GM19395 (cell line): ENCODE data around the gene TMSB10.
"Not testable (repeated sequence)": the region's sequence is repeated elsewhere in the genome, so short reads cannot be mapped to it uniquely, and the experiment has no call there.

ENCODE experiments used
- ATAC-seq: cut with Tn5 transposase; IDR thresholded peaks from one replicate; pipeline ENCODE4 v1.9.1; 2021; ENCODE audit warnings: mild to moderate bottlenecking, moderate library complexity; ENCODE audit not compliant: unreplicated experiment

TMSB10 gene

DNA sequence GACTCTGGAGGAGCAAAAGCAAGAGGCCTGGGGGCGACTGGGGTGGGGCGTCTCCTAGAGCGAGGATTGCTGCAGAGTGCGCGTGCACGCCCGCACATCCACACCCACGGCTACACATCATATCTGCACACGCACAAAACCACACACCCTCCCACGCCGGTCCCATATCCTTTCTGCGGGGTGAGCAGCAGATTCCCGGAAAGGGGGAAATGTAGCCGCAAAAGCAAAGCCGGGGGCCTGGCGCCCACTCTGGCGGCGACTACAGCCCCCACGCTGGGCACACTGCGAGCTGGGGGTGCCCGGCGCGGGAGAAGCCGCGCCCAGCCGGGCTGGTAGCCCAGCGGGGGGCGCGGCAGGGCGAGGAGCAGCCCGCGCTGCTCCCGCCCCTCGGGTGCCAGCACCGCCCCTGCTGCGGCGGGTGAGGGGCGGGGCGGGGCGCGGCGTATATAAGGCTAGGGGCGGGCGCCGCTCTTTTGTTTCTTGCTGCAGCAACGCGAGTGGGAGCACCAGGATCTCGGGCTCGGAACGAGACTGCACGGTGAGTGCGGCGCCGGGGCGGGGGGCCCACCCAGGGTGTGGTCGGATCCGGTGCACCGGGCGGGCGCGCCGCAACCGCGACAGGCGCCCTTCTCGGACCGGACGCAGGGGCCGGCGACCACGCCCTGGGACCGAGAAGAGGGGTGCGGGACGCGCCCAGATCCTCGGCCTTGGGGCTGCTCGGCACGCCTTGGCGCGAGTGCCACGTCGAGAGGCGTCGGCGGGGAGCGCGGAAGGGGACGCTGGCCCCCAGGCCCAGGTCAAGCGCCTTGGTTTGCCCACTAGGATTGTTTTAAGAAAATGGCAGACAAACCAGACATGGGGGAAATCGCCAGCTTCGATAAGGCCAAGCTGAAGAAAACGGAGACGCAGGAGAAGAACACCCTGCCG is at the start of gene TMSB10:
Gene TMSB10 (plus strand): TSS at position 476 of the 927 bp plus-strand sequence.
- peak; percentile 61 for ATAC-seq

DNA sequence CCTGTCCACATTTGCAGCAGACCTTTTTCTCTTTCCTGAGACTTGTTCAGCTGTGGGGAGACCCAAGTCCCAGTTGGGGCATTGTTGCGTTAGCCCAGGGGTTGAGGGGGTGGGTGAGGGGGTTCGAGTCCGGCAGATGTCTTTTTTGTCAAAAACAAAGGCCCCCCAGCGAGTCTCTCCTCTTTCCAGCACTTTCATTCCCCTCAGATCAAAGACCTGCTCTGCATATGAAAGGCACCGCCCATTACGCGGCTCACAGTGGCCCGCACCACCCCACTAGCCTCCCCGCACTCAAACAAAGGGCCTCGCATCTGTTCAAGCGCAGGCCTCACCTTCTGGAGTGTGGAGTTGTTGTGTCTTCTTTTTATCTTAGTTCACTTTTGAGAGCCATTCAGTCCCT is 49.7 kb upstream of the TMSB10 start:
- no peak for ATAC-seq

DNA sequence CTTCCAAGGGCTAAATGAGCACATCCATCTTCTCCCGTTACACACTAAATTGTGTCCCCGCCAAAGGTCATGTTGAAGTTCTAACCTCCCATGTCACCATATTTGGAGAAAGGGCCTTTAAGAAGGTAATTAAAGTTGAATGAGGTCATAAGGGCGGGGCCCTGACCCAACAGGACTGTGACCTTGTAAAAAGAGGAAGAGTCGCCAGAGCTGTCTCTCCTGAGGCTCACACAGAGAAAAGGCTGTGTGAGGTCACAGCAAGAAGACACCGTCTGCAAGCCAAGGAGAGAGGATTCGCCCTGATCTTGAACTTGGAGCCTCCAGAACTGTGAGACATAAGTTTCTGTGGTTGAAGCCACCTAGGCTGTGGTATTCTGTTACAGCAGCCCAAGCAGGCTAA is 48.7 kb upstream of the TMSB10 start:
- ATAC-seq, result peak; percentile 70

GRCh38 chr2:84857566-84857965 is 47.9 kb upstream of the TMSB10 start:
- ATAC-seq, result no peak

GRCh38 chr2:84858123-84858522 is 47.3 kb upstream of the TMSB10 start:
- no peak for ATAC-seq

DNA sequence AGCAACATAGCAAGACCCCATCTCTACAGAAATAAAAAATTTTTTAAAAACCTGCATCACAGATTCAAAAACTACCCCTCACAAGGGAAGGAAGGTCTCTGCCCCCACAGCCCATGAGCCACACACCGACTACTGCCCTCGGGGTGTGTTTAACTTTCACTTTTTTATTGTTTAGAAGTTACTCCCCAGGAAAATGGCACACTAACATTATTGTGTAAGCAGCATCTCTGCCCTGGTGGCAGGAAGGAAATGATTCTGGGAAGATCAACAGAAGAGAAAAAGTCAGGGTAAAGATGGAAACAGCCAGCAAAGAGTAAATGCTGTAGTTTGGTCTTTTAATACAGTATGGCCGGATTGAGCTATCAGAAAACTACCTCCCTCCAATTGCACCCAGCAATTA is 46.5 kb upstream of the TMSB10 start:
- ATAC-seq, result no peak

- no peak for ATAC-seq
Measured at GRCh38 chr2:84861539-84861938, 43.9 kb upstream of the TMSB10 start.

DNA sequence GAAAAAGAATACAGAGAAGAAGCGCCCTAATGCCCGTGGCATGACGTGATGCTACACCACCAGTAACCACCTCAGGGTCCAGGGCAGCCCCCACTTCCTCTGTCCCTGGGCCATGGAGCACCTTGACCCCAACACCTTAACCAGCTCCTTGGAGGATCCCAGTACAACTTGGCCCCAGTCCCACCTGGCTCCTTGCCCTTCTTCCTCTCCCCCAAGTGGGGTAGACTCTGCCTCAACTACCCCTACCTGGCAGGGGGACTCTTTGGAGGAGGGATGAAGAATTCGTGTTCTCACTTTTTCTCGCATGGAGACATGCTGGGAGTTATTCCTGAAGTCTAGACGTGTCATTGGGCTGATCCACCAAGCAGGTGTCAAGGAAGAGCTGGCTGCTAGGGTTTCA is 43.5 kb upstream of the TMSB10 start:
- ATAC-seq, result no peak

DNA sequence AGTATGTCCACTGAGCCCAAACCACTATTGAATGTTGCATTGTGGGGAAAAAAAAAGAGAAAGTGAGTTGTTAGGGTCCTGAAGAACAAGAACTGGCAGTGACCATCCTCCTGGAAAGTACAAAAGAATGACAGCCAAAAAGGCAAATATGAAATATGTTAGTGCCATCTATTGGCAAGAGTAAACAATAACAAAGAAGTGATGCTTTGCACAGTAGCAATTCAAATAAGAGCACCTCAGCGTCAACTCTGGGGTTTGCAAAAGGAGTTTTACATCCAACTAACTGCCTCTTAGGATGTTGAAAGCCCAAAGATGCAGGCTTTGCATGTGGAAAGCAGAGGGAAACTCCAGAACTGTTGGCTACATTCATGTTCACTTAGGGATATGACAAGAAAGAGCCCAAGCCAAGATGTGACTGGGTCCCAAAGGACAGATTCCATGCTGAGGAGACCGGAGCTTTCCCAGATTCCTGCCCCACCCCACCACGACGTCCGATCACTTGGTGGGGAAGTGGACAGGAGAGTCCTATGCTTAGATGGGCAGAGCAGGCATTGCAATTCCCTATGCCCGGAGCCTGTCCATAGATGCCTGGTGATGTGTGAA is 40.2 kb upstream of the TMSB10 start:
- ATAC-seq, result no peak

- ATAC-seq, result no peak
Measured at GRCh38 chr2:84866122-84866521, 39.3 kb upstream of the TMSB10 start.

DNA sequence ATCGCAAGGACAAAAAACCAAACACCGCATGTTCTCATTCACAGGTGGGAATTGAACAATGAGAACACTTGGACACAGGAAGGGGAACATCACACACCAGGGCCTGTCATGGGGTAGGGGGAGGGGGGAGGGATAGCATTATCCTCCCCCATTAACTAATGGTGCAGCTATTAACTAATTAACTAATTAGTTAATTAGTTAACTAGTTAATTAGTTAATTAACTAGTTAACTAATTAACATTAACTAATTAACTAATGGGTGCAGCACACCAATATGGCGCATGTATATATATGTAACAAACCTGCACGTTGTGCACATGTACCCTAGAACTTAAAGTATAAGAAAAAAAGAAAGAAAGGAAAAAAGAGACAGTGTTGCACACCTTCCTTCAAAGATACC is 37.1 kb upstream of the TMSB10 start:
- ATAC-seq, result not testable (repeated sequence)

DNA sequence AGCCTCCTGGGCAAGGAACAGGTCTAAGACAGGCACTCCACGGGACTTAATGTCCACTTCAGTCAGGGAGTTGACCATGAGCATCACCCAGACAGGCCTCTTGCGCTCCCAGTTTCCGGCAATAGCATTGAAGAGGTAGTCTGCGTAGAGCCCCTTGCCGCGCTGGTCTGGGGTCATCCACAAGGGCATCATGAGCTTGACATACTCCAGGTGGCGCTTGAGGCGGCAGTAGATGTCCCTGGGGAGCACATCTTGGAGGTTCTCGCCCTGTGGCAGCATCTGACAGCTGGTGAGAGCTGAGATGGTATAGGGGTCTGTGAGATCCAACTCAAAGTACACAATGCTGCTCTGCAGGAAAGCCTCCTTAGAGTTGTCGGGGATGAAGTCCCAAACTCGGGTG is 35.1 kb upstream of the TMSB10 start:
- ATAC-seq, result no peak

DNA sequence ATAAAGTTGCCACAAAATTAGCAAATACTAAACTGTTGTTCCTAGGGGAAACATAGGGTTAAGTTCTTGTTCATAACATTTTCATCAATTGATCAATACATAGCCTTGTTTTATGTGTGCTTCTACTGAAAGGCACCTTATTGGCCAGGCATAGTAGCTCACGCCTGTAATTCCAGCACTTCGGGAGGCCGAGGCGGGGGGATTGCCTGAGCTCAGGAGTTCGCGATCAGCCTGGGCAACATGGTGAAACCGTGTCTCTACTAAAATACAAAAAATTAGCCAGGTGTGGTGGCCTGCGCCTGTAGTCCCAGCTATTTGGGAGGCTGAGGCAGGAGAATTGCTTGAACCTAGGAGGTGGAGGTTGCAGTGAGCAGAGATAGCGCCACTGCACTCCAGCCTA is 32.8 kb upstream of the TMSB10 start:
- ATAC-seq, result not testable (repeated sequence)

GRCh38 chr2:84873350-84873749 is 32.1 kb upstream of the TMSB10 start:
- no peak for ATAC-seq

DNA sequence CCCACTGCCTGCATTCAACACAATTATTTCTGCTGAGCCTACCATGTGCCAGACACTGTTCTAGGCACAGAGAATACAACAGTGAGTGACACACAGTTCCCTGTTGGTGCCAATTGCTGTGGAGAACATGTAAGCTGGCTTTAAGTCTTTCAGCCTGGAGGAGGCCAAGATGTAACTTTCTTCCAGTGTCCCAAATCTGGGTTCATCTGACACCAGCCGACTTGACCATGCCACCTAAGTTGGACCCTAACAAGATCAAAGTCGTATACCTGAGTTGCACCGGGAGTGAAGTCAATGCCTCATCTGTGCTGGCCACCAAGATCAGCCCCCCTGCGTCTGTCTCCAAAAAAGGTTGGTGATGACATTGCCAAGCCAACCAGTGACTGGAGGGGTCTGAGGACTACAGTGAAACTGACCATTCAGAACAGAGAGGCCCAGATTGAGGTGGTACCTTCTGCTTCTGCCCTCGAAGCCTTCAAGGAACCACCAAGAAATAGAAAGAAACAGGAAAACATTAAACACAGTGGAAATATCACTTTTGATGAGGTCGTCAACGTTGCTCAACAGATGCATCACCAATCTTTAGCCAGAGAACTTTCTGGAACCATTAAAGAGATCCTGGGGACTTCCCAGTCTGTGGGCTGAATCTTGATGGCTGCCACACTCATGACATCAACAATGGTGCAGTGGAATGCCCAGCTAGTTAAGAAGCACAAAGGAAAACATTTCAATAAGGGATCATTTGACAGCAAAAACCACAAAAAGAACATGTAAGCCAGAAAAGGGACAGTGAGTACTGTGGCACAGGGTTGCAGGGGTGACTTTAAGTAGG is 30.9 kb upstream of the TMSB10 start:
- ATAC-seq, result no peak

- no peak for ATAC-seq
Measured at GRCh38 chr2:84875213-84875560, 30.3 kb upstream of the TMSB10 start.

DNA sequence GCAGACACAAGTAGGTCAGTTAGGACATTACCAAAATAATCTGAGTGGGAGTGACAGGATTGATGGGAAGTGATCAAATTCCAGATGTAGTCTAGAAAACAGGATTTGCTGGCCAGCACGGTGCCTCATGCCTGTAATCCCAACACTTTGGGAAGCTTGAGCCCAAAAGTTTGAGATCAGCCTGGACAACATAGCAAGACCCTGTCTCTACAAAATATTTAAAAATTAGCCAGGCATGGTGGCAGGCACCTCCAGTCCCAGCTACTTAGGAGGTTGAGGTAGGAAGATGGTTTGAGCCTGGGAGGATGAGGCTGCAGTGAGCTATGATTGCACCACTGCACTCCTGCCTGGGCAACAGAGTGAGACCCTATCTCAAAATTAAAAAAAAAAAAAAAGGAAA is 29.8 kb upstream of the TMSB10 start:
- not testable (repeated sequence) for ATAC-seq

GRCh38 chr2:84876369-84876768 is 29.1 kb upstream of the TMSB10 start:
- ATAC-seq, result no peak

DNA sequence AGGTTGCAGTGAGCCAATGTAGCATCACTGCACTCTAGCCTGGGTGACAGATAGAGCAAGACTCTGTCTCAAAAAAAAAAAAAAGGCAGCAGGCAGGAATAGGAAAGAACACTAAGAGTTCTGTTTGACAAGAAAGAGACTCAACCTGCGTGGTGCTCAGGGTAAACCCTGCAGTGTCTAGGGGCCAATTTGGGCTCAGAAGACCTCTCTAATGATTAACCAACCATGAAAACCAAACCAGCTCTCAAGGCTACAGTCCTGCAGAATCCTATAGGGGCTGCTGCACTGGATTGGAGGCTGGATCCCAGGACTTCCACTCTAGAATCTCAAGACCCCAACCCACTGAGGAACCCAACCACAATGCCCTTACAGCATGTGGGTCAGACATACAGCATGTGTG is 27.0 kb upstream of the TMSB10 start:
- no peak for ATAC-seq

- ATAC-seq, result no peak
Measured at GRCh38 chr2:84878896-84879583, 26.4 kb upstream of the TMSB10 start.
